Stomach (tissue), 4 donors: ENCODE data around the gene SERTAD2.

Experiments used
- CTCF ChIP-seq, 7 experiments: fragments of 450-650 bp in 4 of 7; fragments of 200-600 bp in 3 of 7; sonication (generic) in 3 of 7; IDR thresholded peaks; one replicate each; pipeline ENCODE4 v1.5.1; 2016 to 2019; ENCODE audit warnings: antibody characterized with exemption in 7 of 7, control low read depth in 2 of 7, mild to moderate bottlenecking in 1 of 7
- POLR2A ChIP-seq, 4 donors: fragments of 450-650 bp; IDR thresholded peaks; one replicate each; pipeline ENCODE4 v1.6.1; 2016; ENCODE audit warnings: antibody characterized with exemption in 4 of 4, control low read depth in 2 of 4, mild to moderate bottlenecking in 1 of 4, moderate library complexity in 1 of 4

- TF ChIP-seq CTCF (IDR thresholded peaks at IDR 0.05) (no peak), POLR2A (IDR thresholded peaks at IDR 0.05) (no peak)
Measured at GRCh38 chr2:64650296-64650695, 3.4 kb downstream of the SERTAD2 start.
